ENCODE measurements around the gene ADNP. TPM values are rescaled to one million over a fixed set of nuclear protein-coding genes. Genes with fewer than 3 reads are reported as not detected.

The ADNP gene
- total RNA-seq, 3 donors from 2014 or later (not counting 1 experiment from before 2014, with no cell fraction given) = 56.8 to 75.8 (median 66.8) TPM

GRCh38 chr20:50874111-50874757 is 57.0 kb downstream of the ADNP start:
- DNase-seq (no peak), ATAC-seq (no peak)
- no peaks in the 10 kb centered on the region for H3K9me3 Mint-ChIP-seq
- H3K4me3 Mint-ChIP-seq = no peak overlapping the region
- no peak overlapping the region for H3K4me3 ChIP-seq (ENCODE audit: low read length)
- no peaks in the 10 kb centered on the region for H3K36me3 Mint-ChIP-seq
- TF ChIP-seq, protein P1, sequence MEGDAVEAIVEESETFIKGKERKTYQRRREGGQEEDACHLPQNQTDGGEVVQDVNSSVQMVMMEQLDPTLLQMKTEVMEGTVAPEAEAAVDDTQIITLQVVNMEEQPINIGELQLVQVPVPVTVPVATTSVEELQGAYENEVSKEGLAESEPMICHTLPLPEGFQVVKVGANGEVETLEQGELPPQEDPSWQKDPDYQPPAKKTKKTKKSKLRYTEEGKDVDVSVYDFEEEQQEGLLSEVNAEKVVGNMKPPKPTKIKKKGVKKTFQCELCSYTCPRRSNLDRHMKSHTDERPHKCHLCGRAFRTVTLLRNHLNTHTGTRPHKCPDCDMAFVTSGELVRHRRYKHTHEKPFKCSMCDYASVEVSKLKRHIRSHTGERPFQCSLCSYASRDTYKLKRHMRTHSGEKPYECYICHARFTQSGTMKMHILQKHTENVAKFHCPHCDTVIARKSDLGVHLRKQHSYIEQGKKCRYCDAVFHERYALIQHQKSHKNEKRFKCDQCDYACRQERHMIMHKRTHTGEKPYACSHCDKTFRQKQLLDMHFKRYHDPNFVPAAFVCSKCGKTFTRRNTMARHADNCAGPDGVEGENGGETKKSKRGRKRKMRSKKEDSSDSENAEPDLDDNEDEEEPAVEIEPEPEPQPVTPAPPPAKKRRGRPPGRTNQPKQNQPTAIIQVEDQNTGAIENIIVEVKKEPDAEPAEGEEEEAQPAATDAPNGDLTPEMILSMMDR (IDR thresholded peaks at IDR 0.05) = no peak
- no peaks in the 10 kb centered on the region for H3K4me1 ChIP-seq (ENCODE audit: control insufficient read depth, insufficient read depth, low read length)
- no peaks in the 10 kb centered on the region for H3K27me3 Mint-ChIP-seq (ENCODE audit: low read depth in 2 of 2)
- peaks cover 4% of the 10 kb centered on the region for H3K36me3 ChIP-seq (ENCODE audit: control insufficient read depth, insufficient read depth, low read length)
- H3K4me1 Mint-ChIP-seq = peaks cover 0 to 5% of the 10 kb centered on the region in 2 donors
- 93% methylated on average over 10 of the region's 10 CpGs for WGBS (ENCODE audit: insufficient coverage)
- H3K27me3 ChIP-seq (ENCODE audit: control insufficient read depth, insufficient read depth, low read length) = no peaks in the 10 kb centered on the region
- H3K27ac Mint-ChIP-seq = no peak overlapping the region
- H3K27ac ChIP-seq (ENCODE audit: low read length) = no peak overlapping the region
- intact Hi-C loops (cut with micrococcal nuclease) = no loop called here
- no peaks in the 10 kb centered on the region for H3K9me3 ChIP-seq (ENCODE audit: control insufficient read depth, insufficient read depth, low read length)

- no peak overlapping the region for H3K4me3 Mint-ChIP-seq
- intact Hi-C loops (cut with micrococcal nuclease) = no loop called here
Measured at GRCh38 chr20:50873585-50873984, 57.7 kb downstream of the ADNP start.

DNA sequence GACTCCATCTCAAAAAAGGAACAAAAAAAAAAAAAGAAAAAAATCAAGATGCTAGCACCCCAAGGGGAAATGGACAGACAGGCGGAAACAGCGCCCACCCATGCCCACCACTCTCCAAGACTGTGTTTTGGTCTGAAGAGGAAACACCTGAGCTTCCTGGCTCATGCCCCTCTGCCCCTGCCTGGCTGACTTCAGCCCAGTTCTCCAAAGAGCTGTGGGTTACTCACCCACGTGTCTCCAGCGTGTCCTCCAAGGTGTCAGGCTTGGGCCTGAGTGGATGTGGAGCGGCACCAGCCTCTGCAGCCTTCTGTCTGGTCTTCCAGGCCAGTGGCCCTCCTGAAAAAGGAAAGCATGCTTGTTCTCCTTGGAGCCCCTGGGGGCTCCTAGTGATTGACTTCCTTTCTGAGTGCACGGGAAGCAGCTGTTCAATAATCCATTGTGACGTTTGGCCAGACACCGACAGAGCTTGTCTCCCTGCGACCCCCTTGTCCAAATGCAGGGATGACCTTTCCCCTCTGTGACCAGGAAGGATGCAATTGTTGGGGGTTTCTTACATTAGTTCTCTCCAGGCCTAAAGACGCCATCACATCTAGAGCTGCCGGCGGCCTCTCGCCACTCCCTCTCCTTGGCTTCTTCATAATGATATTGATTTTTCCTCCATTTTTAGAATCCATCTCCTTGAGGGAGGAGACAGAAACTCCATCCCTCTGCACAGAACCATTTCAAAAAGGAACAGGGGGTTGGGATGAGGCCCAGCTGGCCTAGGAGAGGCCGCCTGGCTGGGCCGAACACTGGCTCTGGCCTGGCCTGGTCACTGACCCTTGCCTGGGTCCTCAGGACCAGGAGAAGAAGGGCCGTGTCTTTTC is 58.4 kb downstream of the ADNP start:
- no peaks in the 10 kb centered on the region for H3K27me3 Mint-ChIP-seq (ENCODE audit: low read depth in 2 of 2)
- H3K9me3 Mint-ChIP-seq = no peaks in the 10 kb centered on the region
- 69% methylated on average over 15 of the region's 16 CpGs for WGBS (ENCODE audit: insufficient coverage)
- peaks cover 0 to 5% of the 10 kb centered on the region in 2 donors for H3K4me1 Mint-ChIP-seq
- ATAC-seq (no peak), DNase-seq (no peak)
- TF ChIP-seq, protein P1 (IDR thresholded peaks at IDR 0.05) = no peak
- peaks cover 4% of the 10 kb centered on the region for H3K36me3 ChIP-seq (ENCODE audit: control insufficient read depth, insufficient read depth, low read length)
- H3K27ac ChIP-seq (ENCODE audit: low read length) = no peak overlapping the region
- no peak overlapping the region for H3K27ac Mint-ChIP-seq
- no peak overlapping the region for H3K4me3 Mint-ChIP-seq
- H3K27me3 ChIP-seq (ENCODE audit: control insufficient read depth, insufficient read depth, low read length) = no peaks in the 10 kb centered on the region
- no peak overlapping the region for H3K4me3 ChIP-seq (ENCODE audit: low read length)
- intact Hi-C loops (cut with micrococcal nuclease) = no loop called here
- H3K9me3 ChIP-seq (ENCODE audit: control insufficient read depth, insufficient read depth, low read length) = no peaks in the 10 kb centered on the region
- no peaks in the 10 kb centered on the region for H3K4me1 ChIP-seq (ENCODE audit: control insufficient read depth, insufficient read depth, low read length)
- H3K36me3 Mint-ChIP-seq = no peaks in the 10 kb centered on the region

More at GRCh38 chr20:50873585-50873984, 57.7 kb downstream of the ADNP start:
- TF ChIP-seq, protein P1 (IDR thresholded peaks at IDR 0.05) = no peak
- Histone ChIP-seq H3K27ac (ENCODE audit: low read length) (no peak overlapping the region), H3K4me3 (ENCODE audit: low read length) (no peak overlapping the region), H3K36me3 (ENCODE audit: control insufficient read depth, insufficient read depth, low read length) (peaks cover 4% of the 10 kb centered on the region), H3K9me3 (ENCODE audit: control insufficient read depth, insufficient read depth, low read length) (no peaks in the 10 kb centered on the region), H3K4me1 (ENCODE audit: control insufficient read depth, insufficient read depth, low read length) (no peaks in the 10 kb centered on the region), H3K27me3 (ENCODE audit: control insufficient read depth, insufficient read depth, low read length) (no peaks in the 10 kb centered on the region)
- Mint-ChIP-seq H3K9me3 (no peaks in the 10 kb centered on the region), H3K4me1 (peaks cover 0 to 5% of the 10 kb centered on the region in 2 donors), H3K27me3 (ENCODE audit: low read depth in 2 of 2) (no peaks in the 10 kb centered on the region), H3K27ac (no peak overlapping the region), H3K36me3 (no peaks in the 10 kb centered on the region)
- DNase-seq (no peak), ATAC-seq (no peak)
- 94% methylated on average over 10 of the region's 10 CpGs for WGBS (ENCODE audit: insufficient coverage)

Measured in natural killer cell (primary cell).